ENCODE data around the gene SMIM38.

SMIM38 gene

GRCh38 chr11:69122326-69122629 is 33.5 kb upstream of the SMIM38 start:
- H3K9ac ChIP-seq (ENCODE audit: low read length in 2 of 2) = no peak overlapping the region
- H3K36me3 ChIP-seq (ENCODE audit: control insufficient read depth in 2 of 2, insufficient read depth in 2 of 2, low read length in 2 of 2) = peaks cover 0 to 5% of the 10 kb centered on the region in 2 donors
- H3K4me1 ChIP-seq (ENCODE audit: control insufficient read depth, insufficient read depth, low read length) = peaks cover 15% of the 10 kb centered on the region
- H3K4me3 ChIP-seq (ENCODE audit: low read length in 2 of 2) = peak overlapping the region in 1 of 2 donors; percentile 40
- peaks cover 0 to 4% of the 10 kb centered on the region in 2 donors for H3K9me3 ChIP-seq (ENCODE audit: control insufficient read depth in 2 of 2, low read length in 2 of 2)
- H3K27ac ChIP-seq (ENCODE audit: low read length) = no peak overlapping the region
- H3K27me3 ChIP-seq (ENCODE audit: control insufficient read depth in 1 of 2, insufficient read depth in 2 of 2, low read length in 2 of 2) = no peaks in the 10 kb centered on the region

GRCh38 chr11:69122630-69123431 is 32.9 kb upstream of the SMIM38 start:
- Histone ChIP-seq H3K27me3 (ENCODE audit: control insufficient read depth in 1 of 2, insufficient read depth in 2 of 2, low read length in 2 of 2) (no peaks in the 10 kb centered on the region), H3K9me3 (ENCODE audit: control insufficient read depth in 2 of 2, low read length in 2 of 2) (peaks cover 0 to 4% of the 10 kb centered on the region in 2 donors), H3K27ac (ENCODE audit: low read length) (no peak overlapping the region), H3K9ac (ENCODE audit: low read length in 2 of 2) (no peak overlapping the region), H3K4me3 (ENCODE audit: low read length in 2 of 2) (peak overlapping the region; percentile 16 to 40), H3K4me1 (ENCODE audit: control insufficient read depth, insufficient read depth, low read length) (peaks cover 17% of the 10 kb centered on the region), H3K36me3 (ENCODE audit: control insufficient read depth in 2 of 2, insufficient read depth in 2 of 2, low read length in 2 of 2) (peaks cover 0 to 5% of the 10 kb centered on the region in 2 donors)

GRCh38 chr11:69123593-69124545 is 31.9 kb upstream of the SMIM38 start:
- no peak overlapping the region for H3K27ac ChIP-seq (ENCODE audit: low read length)
- peaks cover 17% of the 10 kb centered on the region for H3K4me1 ChIP-seq (ENCODE audit: control insufficient read depth, insufficient read depth, low read length)

GRCh38 chr11:69125861-69126260 is 29.9 kb upstream of the SMIM38 start:
- Histone ChIP-seq H3K36me3 (ENCODE audit: control insufficient read depth in 2 of 2, insufficient read depth in 2 of 2, low read length in 2 of 2) (no peaks in the 10 kb centered on the region), H3K27me3 (ENCODE audit: control insufficient read depth in 1 of 2, insufficient read depth in 2 of 2, low read length in 2 of 2) (no peaks in the 10 kb centered on the region), H3K27ac (ENCODE audit: low read length) (no peak overlapping the region), H3K9me3 (ENCODE audit: control insufficient read depth in 2 of 2, low read length in 2 of 2) (no peaks in the 10 kb centered on the region), H3K4me1 (ENCODE audit: control insufficient read depth, insufficient read depth, low read length) (peaks cover 17% of the 10 kb centered on the region), H3K4me3 (ENCODE audit: low read length in 2 of 2) (no peak overlapping the region), H3K9ac (ENCODE audit: low read length in 2 of 2) (no peak overlapping the region)

More at GRCh38 chr11:69123593-69124545, 31.9 kb upstream of the SMIM38 start:
- peaks cover 0 to 4% of the 10 kb centered on the region in 2 donors for H3K9me3 ChIP-seq (ENCODE audit: control insufficient read depth in 2 of 2, low read length in 2 of 2)
- H3K27me3 ChIP-seq (ENCODE audit: control insufficient read depth in 1 of 2, insufficient read depth in 2 of 2, low read length in 2 of 2) = no peaks in the 10 kb centered on the region
- no peak overlapping the region for H3K4me3 ChIP-seq (ENCODE audit: low read length in 2 of 2)
- H3K9ac ChIP-seq (ENCODE audit: low read length in 2 of 2) = no peak overlapping the region
- peaks cover 0 to 5% of the 10 kb centered on the region in 2 donors for H3K36me3 ChIP-seq (ENCODE audit: control insufficient read depth in 2 of 2, insufficient read depth in 2 of 2, low read length in 2 of 2)

- no peak overlapping the region for H3K4me3 ChIP-seq (ENCODE audit: low read length in 2 of 2)
- H3K36me3 ChIP-seq (ENCODE audit: control insufficient read depth in 2 of 2, insufficient read depth in 2 of 2, low read length in 2 of 2) = no peaks in the 10 kb centered on the region
- no peaks in the 10 kb centered on the region for H3K9me3 ChIP-seq (ENCODE audit: control insufficient read depth in 2 of 2, low read length in 2 of 2)
- H3K4me1 ChIP-seq (ENCODE audit: control insufficient read depth, insufficient read depth, low read length) = peaks cover 18% of the 10 kb centered on the region
- H3K9ac ChIP-seq (ENCODE audit: low read length in 2 of 2) = no peak overlapping the region
- no peak overlapping the region for H3K27ac ChIP-seq (ENCODE audit: low read length)
- no peaks in the 10 kb centered on the region for H3K27me3 ChIP-seq (ENCODE audit: control insufficient read depth in 1 of 2, insufficient read depth in 2 of 2, low read length in 2 of 2)
Observed at GRCh38 chr11:69126286-69126685, 29.4 kb upstream of the SMIM38 start.

GRCh38 chr11:69127081-69127850 is 28.5 kb upstream of the SMIM38 start:
- Histone ChIP-seq H3K4me3 (ENCODE audit: low read length in 2 of 2) (no peak overlapping the region), H3K27ac (ENCODE audit: low read length) (no peak overlapping the region), H3K9me3 (ENCODE audit: control insufficient read depth in 2 of 2, low read length in 2 of 2) (no peaks in the 10 kb centered on the region), H3K27me3 (ENCODE audit: control insufficient read depth in 1 of 2, insufficient read depth in 2 of 2, low read length in 2 of 2) (no peaks in the 10 kb centered on the region), H3K36me3 (ENCODE audit: control insufficient read depth in 2 of 2, insufficient read depth in 2 of 2, low read length in 2 of 2) (no peaks in the 10 kb centered on the region), H3K9ac (ENCODE audit: low read length in 2 of 2) (no peak overlapping the region), H3K4me1 (ENCODE audit: control insufficient read depth, insufficient read depth, low read length) (peaks cover 24% of the 10 kb centered on the region)

- Histone ChIP-seq H3K9me3 (ENCODE audit: control insufficient read depth in 2 of 2, low read length in 2 of 2) (no peaks in the 10 kb centered on the region), H3K27ac (ENCODE audit: low read length) (no peak overlapping the region), H3K4me3 (ENCODE audit: low read length in 2 of 2) (no peak overlapping the region), H3K27me3 (ENCODE audit: control insufficient read depth in 1 of 2, insufficient read depth in 2 of 2, low read length in 2 of 2) (no peaks in the 10 kb centered on the region), H3K9ac (ENCODE audit: low read length in 2 of 2) (no peak overlapping the region), H3K4me1 (ENCODE audit: control insufficient read depth, insufficient read depth, low read length) (peaks cover 20% of the 10 kb centered on the region), H3K36me3 (ENCODE audit: control insufficient read depth in 2 of 2, insufficient read depth in 2 of 2, low read length in 2 of 2) (no peaks in the 10 kb centered on the region)
Observed at GRCh38 chr11:69127884-69128283, 27.9 kb upstream of the SMIM38 start.

- Histone ChIP-seq H3K9me3 (ENCODE audit: control insufficient read depth in 2 of 2, low read length in 2 of 2) (peaks cover 0 to 3% of the 10 kb centered on the region in 2 donors), H3K27me3 (ENCODE audit: control insufficient read depth in 1 of 2, insufficient read depth in 2 of 2, low read length in 2 of 2) (no peaks in the 10 kb centered on the region), H3K4me1 (ENCODE audit: control insufficient read depth, insufficient read depth, low read length) (peaks cover 11% of the 10 kb centered on the region), H3K36me3 (ENCODE audit: control insufficient read depth in 2 of 2, insufficient read depth in 2 of 2, low read length in 2 of 2) (no peaks in the 10 kb centered on the region), H3K4me3 (ENCODE audit: low read length in 2 of 2) (no peak overlapping the region), H3K9ac (ENCODE audit: low read length in 2 of 2) (no peak overlapping the region), H3K27ac (ENCODE audit: low read length) (no peak overlapping the region)
Observed at GRCh38 chr11:69129053-69129452, 26.7 kb upstream of the SMIM38 start.

- peaks cover 0 to 3% of the 10 kb centered on the region in 2 donors for H3K9me3 ChIP-seq (ENCODE audit: control insufficient read depth in 2 of 2, low read length in 2 of 2)
- no peak overlapping the region for H3K4me3 ChIP-seq (ENCODE audit: low read length in 2 of 2)
- no peaks in the 10 kb centered on the region for H3K36me3 ChIP-seq (ENCODE audit: control insufficient read depth in 2 of 2, insufficient read depth in 2 of 2, low read length in 2 of 2)
- H3K9ac ChIP-seq (ENCODE audit: low read length in 2 of 2) = no peak overlapping the region
- no peaks in the 10 kb centered on the region for H3K27me3 ChIP-seq (ENCODE audit: control insufficient read depth in 1 of 2, insufficient read depth in 2 of 2, low read length in 2 of 2)
- no peak overlapping the region for H3K27ac ChIP-seq (ENCODE audit: low read length)
- peaks cover 11% of the 10 kb centered on the region for H3K4me1 ChIP-seq (ENCODE audit: control insufficient read depth, insufficient read depth, low read length)
Observed at GRCh38 chr11:69129647-69130046, 26.1 kb upstream of the SMIM38 start.

- Histone ChIP-seq H3K4me3 (ENCODE audit: low read length in 2 of 2) (no peak overlapping the region), H3K27ac (ENCODE audit: low read length) (no peak overlapping the region), H3K9ac (ENCODE audit: low read length in 2 of 2) (no peak overlapping the region), H3K36me3 (ENCODE audit: control insufficient read depth in 2 of 2, insufficient read depth in 2 of 2, low read length in 2 of 2) (no peaks in the 10 kb centered on the region), H3K27me3 (ENCODE audit: control insufficient read depth in 1 of 2, insufficient read depth in 2 of 2, low read length in 2 of 2) (no peaks in the 10 kb centered on the region), H3K4me1 (ENCODE audit: control insufficient read depth, insufficient read depth, low read length) (peaks cover 11% of the 10 kb centered on the region), H3K9me3 (ENCODE audit: control insufficient read depth in 2 of 2, low read length in 2 of 2) (peaks cover 0 to 3% of the 10 kb centered on the region in 2 donors)
Observed at GRCh38 chr11:69130654-69131053, 25.1 kb upstream of the SMIM38 start.
